ENCODE results near the gene TBC1D5.
"Not testable (repeated sequence)": the region's sequence is repeated elsewhere in the genome, so short reads cannot be mapped to it uniquely, and the experiment has no call there.

TBC1D5 gene

DNA sequence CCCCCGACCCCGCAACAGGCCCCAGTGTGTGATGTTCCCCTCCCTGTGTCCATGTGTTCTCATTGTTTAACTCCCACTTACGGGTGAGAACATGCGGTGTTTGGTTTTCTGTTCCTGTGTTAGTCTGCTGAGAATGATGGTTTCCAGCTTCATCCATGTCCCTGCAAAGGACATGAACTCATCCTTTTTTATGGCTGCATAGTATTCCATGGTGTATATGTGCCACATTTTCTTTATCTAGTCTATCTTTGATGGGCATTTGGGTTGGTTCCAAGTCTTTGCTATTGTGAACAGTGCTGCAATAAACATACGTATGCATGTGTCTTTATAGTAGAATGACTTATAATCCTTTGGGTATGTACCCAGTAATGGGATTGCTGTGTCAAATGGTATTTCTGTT, 349.9 kb downstream of the TBC1D5 start:
- not testable (repeated sequence) for DNase-seq

DNA sequence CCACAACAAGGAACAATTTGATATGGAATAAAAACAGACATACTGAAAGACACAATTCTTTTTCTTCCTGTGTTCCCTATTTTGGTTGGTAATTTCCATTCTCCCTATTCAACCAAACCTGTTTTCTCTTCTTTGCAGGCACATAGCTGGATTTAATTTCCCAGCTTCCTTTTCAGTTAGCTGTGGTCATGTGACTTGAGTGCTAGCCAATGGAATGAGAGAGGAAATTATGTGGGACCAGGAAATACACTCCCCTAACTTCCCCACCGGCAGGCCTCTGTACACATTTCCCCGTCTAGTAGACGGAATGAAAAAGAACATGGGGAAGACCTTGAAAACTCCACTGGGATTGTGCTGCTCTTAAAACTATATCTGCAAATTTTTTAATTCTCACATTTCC, 351.6 kb downstream of the TBC1D5 start:
- no peak for DNase-seq

DNA sequence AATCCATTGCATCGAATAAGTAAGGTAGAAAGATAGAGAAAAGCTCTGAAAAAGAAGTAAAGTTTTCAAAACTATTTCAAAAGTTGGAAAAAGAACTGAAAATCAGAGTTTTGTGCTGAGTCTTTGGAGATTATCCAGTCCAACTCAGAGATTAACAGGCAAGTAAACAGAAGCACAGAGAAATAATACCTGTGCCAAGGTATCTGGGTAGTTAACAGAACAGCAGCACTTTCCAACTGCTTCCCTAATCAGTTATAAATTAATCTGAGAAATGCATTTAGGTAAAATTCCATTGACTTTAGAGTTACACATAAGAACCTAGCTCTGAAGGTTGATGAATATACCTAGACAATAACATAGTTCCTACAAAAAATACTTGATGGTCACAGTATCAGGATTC, 355.3 kb downstream of the TBC1D5 start:
- no peak for DNase-seq

DNA sequence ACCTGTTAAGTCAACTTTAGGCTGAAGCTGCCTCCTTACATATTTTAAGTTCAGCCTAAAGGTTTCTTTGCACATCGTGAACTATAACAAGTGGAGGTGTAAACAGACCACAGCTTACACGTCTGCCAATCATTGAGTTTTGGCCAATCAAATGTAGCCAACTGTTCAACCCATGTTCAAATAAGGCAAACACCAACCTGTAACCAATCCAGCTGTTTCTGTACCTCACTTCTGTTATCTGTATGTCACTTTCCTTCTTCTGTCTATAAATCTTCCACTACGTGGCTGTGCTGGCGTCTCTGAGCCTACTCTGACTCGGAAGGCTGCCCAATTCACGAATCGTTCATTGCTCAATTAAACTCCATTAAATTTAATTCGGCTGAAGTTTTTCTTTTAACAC, 356.0 kb downstream of the TBC1D5 start:
- no peak for DNase-seq

DNA sequence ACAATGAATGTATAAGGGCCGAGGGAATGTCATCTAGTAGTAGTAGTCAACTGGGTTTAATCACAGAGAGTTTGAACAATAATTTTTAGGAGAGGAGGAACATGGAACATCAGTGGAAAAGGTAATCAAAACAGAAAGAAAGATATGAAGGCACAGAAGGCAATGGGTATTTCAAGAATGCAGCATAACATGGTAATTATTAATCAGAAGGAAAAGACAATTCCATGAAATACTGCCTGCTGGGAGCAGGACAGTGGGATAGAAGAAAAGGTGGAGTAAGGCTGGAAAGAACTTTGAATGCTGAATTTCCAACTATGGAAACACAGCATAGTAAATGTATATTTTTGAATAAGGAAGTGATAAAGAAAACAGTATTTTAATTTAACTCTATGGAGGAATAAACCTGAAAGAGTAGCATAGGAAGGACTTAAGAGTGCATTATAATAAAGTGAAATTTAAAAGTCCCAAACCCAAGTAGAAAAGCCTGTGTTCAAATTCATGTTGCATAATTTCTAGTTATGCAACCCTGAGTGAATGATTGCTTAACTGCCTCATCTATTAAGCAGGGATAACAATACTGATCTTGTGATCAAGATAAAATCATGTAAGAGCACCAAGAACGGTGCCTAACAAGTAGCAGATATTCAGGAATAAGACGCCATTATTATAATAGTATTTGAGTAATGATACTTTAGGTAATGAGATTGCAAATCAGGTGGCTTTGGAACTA, 357.7 kb downstream of the TBC1D5 start:
- no peak for DNase-seq

DNA sequence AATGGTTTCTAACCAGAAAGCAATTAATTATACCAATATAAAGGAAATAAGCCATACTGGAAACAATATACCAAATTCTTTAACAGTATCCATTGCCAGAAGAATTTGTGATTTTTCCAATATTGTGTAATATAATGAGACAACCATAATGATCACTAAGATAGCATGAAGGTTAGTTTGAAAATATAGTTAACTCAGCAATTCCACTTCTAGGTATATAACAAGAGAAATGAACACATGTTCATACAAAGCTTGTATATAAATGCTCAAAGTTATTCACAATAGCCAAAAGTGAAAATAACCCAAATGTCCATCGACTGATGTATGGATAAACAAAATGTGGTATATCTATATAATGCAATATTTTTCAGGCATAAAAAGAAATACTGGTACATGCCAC, 369.1 kb downstream of the TBC1D5 start:
- DNase-seq: no peak

DNA sequence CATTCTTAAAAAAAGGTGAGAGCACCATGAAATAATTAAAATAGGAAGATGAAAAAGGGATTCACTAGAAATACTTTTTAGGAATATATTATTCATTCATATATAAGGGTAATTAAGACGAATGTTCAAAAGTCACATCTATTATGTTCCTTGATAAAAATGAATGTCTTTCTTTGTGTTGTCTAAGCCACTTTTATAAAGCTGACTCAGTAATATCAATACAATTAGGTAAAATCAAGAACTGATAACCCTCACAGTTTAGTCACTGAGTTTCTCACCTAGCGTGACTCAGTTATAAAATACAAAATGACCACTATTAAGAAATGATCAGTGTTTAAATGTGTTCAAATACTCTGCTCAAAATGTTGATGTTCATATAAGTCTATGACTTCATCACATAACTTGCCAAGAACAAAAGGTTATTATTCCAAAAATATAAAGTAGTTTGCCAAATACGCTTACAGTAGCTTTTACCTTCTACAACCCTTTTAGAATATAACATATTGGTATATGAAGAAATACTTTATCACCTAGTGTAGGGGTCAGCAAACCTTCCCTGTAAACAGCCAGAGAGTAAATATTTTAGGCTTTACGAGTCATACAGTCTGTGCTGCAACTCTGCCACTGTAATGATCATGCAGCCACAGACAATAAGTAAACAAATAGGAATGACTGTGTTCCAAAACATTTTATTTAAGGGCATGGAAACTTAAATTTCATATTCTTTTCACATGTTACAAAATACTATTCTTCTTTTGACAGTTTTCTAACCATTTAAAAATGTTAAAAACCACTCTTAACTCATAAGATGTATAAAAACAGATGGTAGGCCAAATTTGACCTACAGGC, 369.8 kb downstream of the TBC1D5 start:
- DNase-seq: no peak

DNA sequence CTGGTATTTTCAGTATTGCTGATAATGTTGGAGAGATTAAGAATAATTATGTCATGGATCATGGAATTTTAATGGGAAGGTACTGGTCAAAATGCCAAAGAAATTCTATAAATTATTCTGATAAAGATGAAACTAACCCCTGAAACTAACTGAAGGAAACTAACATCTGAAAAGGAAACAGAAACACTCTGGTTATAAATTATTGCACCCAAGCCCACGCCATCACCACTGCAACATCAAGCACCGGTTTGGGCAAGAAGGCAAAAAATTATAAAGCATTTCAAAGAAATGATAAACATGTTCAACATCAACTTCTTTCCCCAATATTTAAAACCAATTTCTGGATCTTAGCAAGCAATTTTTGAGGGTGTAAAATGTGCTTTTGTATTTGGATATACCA, 372.5 kb downstream of the TBC1D5 start:
- no peak for DNase-seq

DNA sequence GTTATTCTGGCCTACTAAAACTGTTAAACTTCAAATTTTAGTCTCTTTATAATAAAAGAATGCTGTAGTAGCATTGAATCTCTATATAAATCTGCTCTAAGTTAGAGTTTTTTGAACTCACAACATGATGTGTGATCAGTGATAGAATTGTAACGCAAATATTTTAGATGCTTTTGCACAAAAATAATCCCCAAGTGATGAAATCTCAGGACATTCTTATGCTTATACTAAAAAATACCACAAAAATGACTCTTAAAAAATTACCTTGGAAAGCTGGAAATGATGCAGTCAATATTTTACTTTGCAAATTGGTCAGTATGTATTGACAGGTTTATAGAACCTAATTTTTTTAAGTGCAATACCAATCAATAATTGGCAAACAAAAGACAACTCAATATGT, 375.3 kb downstream of the TBC1D5 start:
- no peak for DNase-seq

DNA sequence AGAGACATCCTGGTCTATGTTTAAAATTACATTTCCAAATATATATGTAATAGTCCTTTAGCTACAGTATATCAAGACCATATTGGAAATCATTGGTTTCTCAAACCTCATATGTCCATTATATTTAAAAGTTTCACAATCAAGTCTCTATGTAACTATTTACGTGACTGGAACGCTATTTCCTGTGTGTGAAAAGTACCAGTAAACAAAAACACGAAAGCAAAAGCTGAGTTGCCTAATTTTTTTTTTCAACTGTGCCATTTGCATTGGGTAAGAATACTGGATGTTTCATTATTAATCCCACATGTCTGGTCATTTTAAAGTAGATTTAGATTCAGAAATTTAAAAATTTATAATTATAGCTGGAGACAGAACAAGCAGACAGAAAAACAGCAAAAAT, 381.4 kb downstream of the TBC1D5 start:
- no peak for DNase-seq

DNA sequence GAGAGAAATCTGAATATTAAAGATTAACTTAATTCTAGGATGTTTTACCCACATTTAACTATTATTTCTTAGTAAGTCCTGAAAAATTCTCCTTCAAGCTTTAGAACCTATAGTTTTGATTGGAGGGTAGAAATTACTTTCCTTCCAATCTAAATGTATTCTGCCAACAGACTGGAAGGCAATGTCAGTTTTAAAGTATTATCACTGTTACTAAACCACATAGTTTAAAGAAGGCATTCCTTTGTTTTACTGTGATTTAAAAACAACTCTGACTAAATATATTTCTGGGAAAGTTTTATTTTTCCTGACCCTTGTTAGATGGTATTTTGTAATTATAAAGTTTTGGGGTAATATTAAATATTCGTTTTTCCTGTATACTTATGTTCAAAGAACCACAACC, 382.5 kb downstream of the TBC1D5 start:
- DNase-seq: no peak

DNA sequence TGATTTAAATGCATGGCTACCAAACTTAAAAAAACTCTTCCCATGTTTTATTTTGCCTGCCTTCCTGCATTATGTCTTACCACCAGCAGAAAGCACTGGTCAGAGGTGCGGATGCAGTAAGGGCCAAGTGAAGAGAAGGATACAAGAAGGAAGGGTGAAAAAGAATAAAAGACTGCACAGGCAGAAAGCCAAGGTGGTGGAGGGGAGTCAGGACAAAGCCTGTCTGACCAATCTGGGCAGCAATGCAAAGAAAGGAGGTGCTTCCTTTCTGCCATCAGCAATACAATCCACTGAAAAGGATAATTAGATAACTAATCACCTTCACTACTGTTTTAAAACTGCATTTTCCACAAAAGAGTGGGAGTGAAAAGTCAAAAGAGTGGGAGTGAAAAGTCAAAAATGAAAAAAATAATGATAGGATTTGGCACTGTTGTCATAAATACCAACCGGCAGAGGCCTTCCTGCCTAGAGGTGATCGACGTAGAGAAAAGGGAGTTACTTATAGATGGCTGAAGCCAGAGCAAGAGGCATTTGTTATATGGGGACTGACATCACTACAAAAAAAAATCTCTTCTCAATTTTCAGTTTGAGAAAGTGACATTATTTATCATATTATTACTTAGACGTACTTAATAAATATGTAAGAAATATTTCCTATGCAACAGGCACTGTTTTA, 385.3 kb downstream of the TBC1D5 start:
- DNase-seq: no peak

DNA sequence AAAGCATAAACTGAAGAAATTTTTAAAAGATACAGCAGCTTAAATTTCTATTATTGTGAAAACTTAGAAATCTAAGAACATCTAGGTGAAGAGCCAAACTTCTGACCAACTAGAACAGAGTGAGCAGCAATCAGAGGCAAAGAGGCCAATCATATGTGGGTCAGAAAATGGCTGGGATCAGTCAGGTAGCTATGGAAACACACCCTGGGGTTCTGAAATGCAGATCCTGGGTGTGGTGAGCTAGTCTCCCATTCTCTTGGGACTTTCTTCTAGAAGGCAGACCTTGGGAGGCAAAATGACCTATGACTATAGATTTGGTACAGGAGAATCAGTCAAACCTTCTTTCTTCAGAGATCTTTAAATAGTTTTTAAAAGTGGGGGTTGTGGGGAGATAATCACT, 385.8 kb downstream of the TBC1D5 start:
- no peak for DNase-seq

DNA sequence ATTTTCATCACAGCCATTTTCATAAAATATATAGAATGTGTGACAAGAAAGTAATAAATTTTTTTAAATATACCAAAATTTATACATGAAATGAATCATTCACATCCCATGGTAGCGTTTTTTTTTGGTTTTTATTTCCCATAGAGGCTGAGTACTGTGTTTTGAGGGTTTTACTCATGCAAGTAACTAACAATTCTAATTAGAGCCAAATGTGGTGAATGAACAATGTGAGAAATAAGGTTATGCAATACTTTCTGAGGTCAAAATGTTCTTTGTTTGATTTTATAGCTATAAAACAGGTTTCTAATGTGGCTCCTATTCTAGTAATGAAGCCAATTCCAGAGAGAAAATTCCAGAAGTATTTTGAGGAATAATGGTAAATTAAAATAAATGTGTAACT, 386.8 kb downstream of the TBC1D5 start:
- DNase-seq: no peak

DNA sequence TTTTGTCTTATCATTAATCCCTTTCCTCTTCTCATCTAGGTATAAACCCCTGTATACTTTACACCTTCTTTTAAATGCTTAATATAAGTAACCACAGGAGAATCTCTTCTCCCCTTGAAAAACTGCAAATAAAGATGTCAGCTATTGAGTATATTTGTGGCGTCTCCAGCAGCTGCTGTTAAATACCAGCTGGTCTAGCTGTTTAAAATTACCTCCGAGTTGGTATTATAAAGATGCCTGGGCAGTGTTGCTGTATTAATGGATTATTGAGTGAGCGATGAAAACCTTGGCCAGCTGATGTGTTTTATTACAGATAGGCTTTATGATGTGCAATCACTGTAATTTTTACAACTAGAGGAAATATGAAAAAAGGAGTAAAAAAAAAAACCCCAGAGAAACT, 388.1 kb downstream of the TBC1D5 start:
- DNase-seq: no peak

DNA sequence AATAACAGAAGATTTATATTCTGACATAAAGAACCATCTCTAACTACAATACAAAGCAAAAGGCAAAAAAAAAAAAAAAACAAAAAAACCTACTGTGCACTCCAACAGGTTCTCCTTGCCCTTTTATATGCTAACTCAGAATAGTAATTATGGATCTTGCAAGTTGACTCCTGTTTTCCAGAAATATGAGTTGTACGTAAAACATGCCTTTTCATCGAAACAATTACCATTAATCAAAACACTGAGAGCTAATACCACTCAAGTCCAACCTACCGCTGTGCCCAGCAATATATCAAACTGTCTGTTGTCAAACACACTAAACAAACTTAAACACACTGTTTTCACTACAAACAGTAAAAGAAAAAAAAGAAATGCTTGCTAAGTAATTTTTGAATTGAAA, 389.8 kb downstream of the TBC1D5 start:
- DNase-seq: no peak

DNA sequence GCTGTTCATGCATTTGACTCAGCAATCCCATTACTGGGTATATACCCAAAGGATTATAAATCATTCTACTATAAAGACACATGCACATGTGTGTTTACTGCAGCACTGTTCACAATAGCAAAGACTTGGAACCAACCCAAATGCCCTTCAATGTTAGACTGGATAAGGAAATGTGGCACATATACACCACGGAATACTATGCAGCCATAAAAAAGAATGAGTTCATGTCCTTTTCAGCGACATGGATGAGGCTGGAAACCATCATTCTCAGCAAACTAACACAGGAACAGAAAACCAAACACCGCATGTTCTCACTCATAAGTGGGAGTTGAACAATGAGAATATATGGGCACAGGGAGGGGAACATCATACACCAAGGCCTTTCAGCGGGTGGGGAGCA, 391.2 kb downstream of the TBC1D5 start:
- not testable (repeated sequence) for DNase-seq

DNA sequence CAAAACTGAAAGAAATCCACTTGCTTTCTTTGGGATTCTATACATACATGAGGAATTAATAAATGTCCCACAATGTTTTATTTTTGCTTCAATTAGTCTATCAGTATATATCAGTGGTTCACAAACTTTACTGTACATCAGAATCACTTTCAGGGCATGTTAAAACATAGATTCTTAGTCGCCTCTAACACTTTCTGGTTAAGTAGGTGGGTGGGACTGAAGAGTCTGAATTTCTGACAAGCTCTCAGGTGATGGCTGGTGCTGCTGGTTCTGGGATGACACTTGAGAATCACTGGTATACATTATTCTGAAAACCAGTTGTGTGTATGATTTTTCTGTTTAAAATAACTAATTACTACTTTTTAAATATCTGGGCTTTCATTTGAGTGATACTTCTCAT, 393.3 kb downstream of the TBC1D5 start:
- DNase-seq: no peak

DNA sequence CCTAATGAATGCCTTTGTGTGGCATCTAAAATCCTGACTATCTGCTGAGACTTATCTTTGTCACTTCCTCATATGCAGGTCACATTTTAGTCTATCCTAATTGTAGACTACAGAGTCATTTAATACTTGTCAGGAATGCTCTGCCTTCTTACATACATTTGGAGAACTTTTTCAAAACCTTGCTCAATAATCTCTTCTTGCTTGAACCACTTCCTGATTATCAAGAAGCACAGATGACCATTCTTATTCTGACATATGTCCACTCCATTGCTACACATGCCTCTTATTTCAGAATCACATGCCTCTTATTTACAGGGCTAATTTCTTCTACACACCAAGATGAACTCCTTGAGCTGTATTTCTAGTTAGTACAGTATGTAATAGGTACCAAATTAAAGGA, 400.3 kb downstream of the TBC1D5 start:
- no peak for DNase-seq

DNA sequence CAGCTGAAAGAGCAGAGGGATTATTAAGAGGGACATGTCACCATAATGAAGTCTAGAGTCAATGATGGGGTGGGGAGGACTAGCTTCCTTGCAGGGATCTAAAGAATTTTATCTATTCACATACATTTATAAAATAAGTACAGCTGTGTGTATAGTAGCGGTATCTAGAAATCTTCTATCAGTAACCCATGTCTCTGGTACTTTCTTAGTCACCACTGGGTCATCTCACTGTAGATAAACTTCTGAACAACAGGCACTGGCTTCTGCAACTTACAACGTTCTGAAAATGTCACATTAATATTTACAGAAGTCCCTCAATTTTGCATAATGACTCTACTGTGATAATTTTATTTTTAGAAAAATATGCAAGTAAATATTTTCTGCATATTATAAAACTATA, 401.7 kb downstream of the TBC1D5 start:
- DNase-seq: no peak

DNA sequence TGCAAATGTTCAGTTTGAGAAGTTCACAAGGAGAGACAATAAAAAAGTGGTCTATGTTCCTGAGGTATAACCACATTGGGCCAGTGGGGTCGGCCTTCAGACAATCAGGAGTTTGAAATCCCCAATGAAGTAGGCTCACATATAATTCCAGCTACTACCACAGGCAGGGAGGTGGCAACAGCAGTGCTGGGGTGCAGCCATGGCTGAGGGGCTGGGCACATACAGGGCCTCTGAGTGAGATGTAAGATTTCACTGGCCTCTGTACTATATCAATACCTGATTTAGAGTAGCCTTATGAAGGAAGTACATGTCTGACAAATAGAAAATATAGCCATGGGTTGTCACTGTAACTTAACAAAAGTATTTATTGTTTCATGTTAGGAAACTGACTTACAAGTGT, 402.2 kb downstream of the TBC1D5 start:
- DNase-seq: no peak

DNA sequence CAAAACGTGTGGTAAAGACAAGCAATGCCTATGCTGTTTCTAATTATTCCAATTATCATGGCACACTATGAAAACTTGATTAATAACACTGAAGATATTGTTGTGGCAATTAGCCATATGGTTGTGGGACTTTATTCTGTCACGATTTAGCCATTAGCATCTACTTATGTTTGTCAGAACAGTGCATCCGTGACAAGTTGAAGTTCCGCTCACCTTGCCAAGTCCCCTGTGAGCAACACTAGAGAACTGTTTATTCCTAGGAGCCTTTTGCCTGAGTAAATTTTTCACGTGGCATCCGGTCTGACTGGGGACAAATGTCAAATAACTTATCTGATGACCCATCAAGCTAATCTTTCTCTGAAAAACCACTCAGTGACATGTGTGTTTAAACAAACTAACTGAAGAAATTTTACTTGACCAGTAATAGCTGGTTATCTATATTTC, 403.3 kb downstream of the TBC1D5 start:
- DNase-seq: no peak

DNA sequence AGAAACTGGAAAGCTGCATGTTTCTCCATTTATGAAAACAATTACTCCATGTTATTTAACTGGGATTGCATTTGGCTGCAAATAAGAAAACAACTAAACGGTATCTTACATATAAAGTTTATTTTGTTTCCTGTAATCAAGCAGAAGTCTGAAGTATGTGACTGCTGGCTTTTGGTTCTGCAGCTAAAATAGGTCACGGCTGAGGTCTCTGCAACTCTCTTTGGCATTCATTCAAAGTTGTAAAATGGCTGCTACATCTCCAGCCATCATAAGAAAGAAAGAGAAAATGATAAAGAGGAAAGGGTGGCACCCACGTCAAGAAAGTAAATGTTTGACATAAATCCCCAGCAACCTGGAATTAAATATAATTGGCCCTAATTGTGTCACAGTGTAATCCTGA, 406.1 kb downstream of the TBC1D5 start:
- DNase-seq: no peak

DNA sequence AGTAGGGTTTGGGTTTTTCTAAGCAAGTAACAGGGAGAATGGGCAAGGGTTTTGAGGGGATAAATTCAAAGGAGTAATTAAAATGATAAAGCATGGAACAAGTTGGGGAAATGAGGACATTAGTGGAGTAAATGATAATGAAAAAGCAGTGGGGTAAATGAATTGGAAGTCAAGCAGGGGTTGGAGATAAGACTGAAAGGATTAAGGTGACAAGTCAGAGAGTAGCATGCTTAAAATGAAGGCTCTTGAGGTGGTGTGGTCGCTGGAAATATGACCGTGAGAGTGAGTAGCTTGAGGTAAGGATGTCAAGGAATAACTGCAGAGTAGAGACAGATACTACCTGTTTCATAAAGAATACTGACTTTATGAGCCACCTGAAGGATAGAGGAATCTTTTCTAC, 408.5 kb downstream of the TBC1D5 start:
- no peak for DNase-seq

Measured in stimulated activated CD4-positive, alpha-beta T cell treated with anti-CD3 and anti-CD28 coated beads, Interleukin-1b, Interleukin-23, amount 100 ng/mL, for 48 hours (primary cell).